ENCODE results near the gene CHURC1. TPM values are rescaled to one million over a fixed set of nuclear protein-coding genes. Genes with fewer than 3 reads are reported as not detected.
A peak's percentile ranks its signal among the peaks of the same experiment; 100 is the strongest.

Gene CHURC1
- total and polyA plus RNA-seq, 2 donors from 2014 or later: 41.0 to 70.4 TPM

- Histone ChIP-seq H3K4me1 (ENCODE audit: control insufficient read depth in 2 of 3, insufficient read depth in 2 of 3, low read depth in 1 of 3, low read length in 3 of 3) (peaks cover 0 to 2% (median 0%) of the 10 kb centered on the region in 3 donors), H3K36me3 (ENCODE audit: control insufficient read depth in 2 of 3, insufficient read depth in 3 of 3, low read length in 3 of 3) (no peaks in the 10 kb centered on the region), H3K9me3 (ENCODE audit: control insufficient read depth in 2 of 3, insufficient read depth in 1 of 3, low read length in 3 of 3) (no peaks in the 10 kb centered on the region), H3K9ac (ENCODE audit: low read length in 3 of 3) (no peak overlapping the region), H3K27ac (ENCODE audit: low read depth in 2 of 2, low read length in 2 of 2) (no peak overlapping the region), H3K27me3 (ENCODE audit: control insufficient read depth, insufficient read depth, low read length) (peaks cover 2% of the 10 kb centered on the region), H3K4me3 (ENCODE audit: low read length in 3 of 3) (no peak overlapping the region)
- intact Hi-C loops (cut with DNase I): no loop called here
- TF ChIP-seq CTCF (IDR thresholded peaks at IDR 0.05; ENCODE audit: borderline replicate concordance, extremely low read depth, insufficient read depth): no peak
- FAIRE-seq (no peak), DNase-seq (no peak)
Measured at GRCh38 chr14:64875350-64875749, 38.9 kb upstream of the CHURC1 start.

GRCh38 chr14:64877846-64878245, 36.4 kb upstream of the CHURC1 start:
- Histone ChIP-seq H3K9ac (ENCODE audit: low read length in 3 of 3) (no peak overlapping the region), H3K27ac (ENCODE audit: low read depth in 2 of 2, low read length in 2 of 2) (no peak overlapping the region), H3K36me3 (ENCODE audit: control insufficient read depth in 2 of 3, insufficient read depth in 3 of 3, low read length in 3 of 3) (no peaks in the 10 kb centered on the region), H3K4me3 (ENCODE audit: low read length in 3 of 3) (no peak overlapping the region), H3K4me1 (ENCODE audit: control insufficient read depth in 2 of 3, insufficient read depth in 2 of 3, low read depth in 1 of 3, low read length in 3 of 3) (peaks cover 0 to 2% (median 0%) of the 10 kb centered on the region in 3 donors), H3K9me3 (ENCODE audit: control insufficient read depth in 2 of 3, insufficient read depth in 1 of 3, low read length in 3 of 3) (no peaks in the 10 kb centered on the region), H3K27me3 (ENCODE audit: control insufficient read depth, insufficient read depth, low read length) (peaks cover 5% of the 10 kb centered on the region)
- intact Hi-C loops (cut with DNase I): no loop called here
- FAIRE-seq (no peak), DNase-seq (no peak)
- no peak for TF ChIP-seq CTCF (IDR thresholded peaks at IDR 0.05; ENCODE audit: borderline replicate concordance, extremely low read depth, insufficient read depth)

- peak overlapping the region; percentile 23 to 37 (median 36) for H3K4me3 ChIP-seq (ENCODE audit: low read length in 3 of 3)
- H3K4me1 ChIP-seq (ENCODE audit: control insufficient read depth in 2 of 3, insufficient read depth in 2 of 3, low read depth in 1 of 3, low read length in 3 of 3): peaks cover 0 to 2% (median 0%) of the 10 kb centered on the region in 3 donors
- DNase-seq (peak in 4 of 5 donors; percentile 78 to 93 (median 82)), FAIRE-seq (no peak)
- peaks cover 5% of the 10 kb centered on the region for H3K27me3 ChIP-seq (ENCODE audit: control insufficient read depth, insufficient read depth, low read length)
- intact Hi-C loops (cut with DNase I): no loop called here
- TF ChIP-seq CTCF (IDR thresholded peaks at IDR 0.05; ENCODE audit: borderline replicate concordance, extremely low read depth, insufficient read depth): no peak
- H3K9me3 ChIP-seq (ENCODE audit: control insufficient read depth in 2 of 3, insufficient read depth in 1 of 3, low read length in 3 of 3): no peaks in the 10 kb centered on the region
- H3K36me3 ChIP-seq (ENCODE audit: control insufficient read depth in 2 of 3, insufficient read depth in 3 of 3, low read length in 3 of 3): no peaks in the 10 kb centered on the region
- peak overlapping the region in 1 of 3 donors; percentile 46 for H3K9ac ChIP-seq (ENCODE audit: low read length in 3 of 3)
- H3K27ac ChIP-seq (ENCODE audit: low read depth in 2 of 2, low read length in 2 of 2): no peak overlapping the region
Measured at GRCh38 chr14:64878837-64879634, 35.2 kb upstream of the CHURC1 start.

Measured in kidney (tissue), 14 donors.